Measurements from ENCODE around the gene RCOR1.
"Not testable (repeated sequence)": the region's sequence is repeated elsewhere in the genome, so short reads cannot be mapped to it uniquely, and the experiment has no call there.

The RCOR1 gene

GRCh38 chr14:102591944-102592762, at the start of gene RCOR1:
RCOR1 (plus strand) TSS chr14:102592649; CDS start chr14:102592887, 238 bp downstream.
- peak; percentile 98 for DNase-seq (ENCODE audit: low spot score)

- no peak for DNase-seq (ENCODE audit: low spot score)
Observed at GRCh38 chr14:102544046-102544746, 48.3 kb upstream of the RCOR1 start.

GRCh38 chr14:102544747-102545460, 47.5 kb upstream of the RCOR1 start:
- DNase-seq (ENCODE audit: low spot score): peak; percentile 14

- DNase-seq (ENCODE audit: low spot score): no peak
Observed at GRCh38 chr14:102545461-102546265, 46.8 kb upstream of the RCOR1 start.

GRCh38 chr14:102548616-102549240, 43.7 kb upstream of the RCOR1 start:
- no peak for DNase-seq (ENCODE audit: low spot score)

GRCh38 chr14:102550927-102551401, 41.5 kb upstream of the RCOR1 start:
- DNase-seq (ENCODE audit: low spot score): not testable (repeated sequence)

- no peak for DNase-seq (ENCODE audit: low spot score)
Observed at GRCh38 chr14:102551995-102552705, 40.3 kb upstream of the RCOR1 start.

GRCh38 chr14:102554821-102555819, 37.3 kb upstream of the RCOR1 start:
- peak; percentile 49 for DNase-seq (ENCODE audit: low spot score)

- DNase-seq (ENCODE audit: low spot score): no peak
Observed at GRCh38 chr14:102556098-102556677, 36.3 kb upstream of the RCOR1 start.

GRCh38 chr14:102557434-102558226, 34.8 kb upstream of the RCOR1 start:
- DNase-seq (ENCODE audit: low spot score): no peak

- no peak for DNase-seq (ENCODE audit: low spot score)
Observed at GRCh38 chr14:102558556-102558955, 33.9 kb upstream of the RCOR1 start.

GRCh38 chr14:102560458-102561261, 31.8 kb upstream of the RCOR1 start:
- no peak for DNase-seq (ENCODE audit: low spot score)

GRCh38 chr14:102565331-102565887, 27.0 kb upstream of the RCOR1 start:
- peak; percentile 3 for DNase-seq (ENCODE audit: low spot score)

GRCh38 chr14:102565959-102566358, 26.5 kb upstream of the RCOR1 start:
- no peak for DNase-seq (ENCODE audit: low spot score)

GRCh38 chr14:102568115-102568614, 24.3 kb upstream of the RCOR1 start:
- peak; percentile 47 for DNase-seq (ENCODE audit: low spot score)

GRCh38 chr14:102570334-102570995, 22.0 kb upstream of the RCOR1 start:
- no peak for DNase-seq (ENCODE audit: low spot score)

Data from CD4-positive, alpha-beta T cell treated with Interleukin-2 at 100 ng/mL for 4 hours (primary cell).